ENCODE measurements around the gene HAPSTR1.

The HAPSTR1 gene

DNA sequence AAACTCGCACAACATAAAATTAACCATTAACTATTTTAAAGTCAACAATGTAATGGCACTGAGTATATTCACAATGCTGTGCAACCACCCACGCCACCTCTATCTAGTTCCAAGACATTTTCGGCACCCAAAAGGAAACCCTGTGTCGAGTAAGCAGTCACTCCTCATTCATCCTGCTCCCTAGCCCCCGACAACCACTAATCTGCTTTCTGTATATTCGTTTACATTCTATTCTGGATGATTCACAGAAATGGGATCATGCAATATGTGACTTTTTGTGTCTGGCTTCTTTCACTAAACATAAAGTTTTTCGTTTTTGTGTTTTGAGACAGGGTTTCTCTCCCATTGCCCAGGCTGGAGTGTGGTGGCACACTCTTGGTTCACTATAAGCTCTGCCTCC lies 42.2 kb upstream of the HAPSTR1 start:
- no peak overlapping the region for H3K4me3 ChIP-seq (ENCODE audit: control insufficient read depth, low read depth, low read length)
- DNase-seq (ENCODE audit: low read depth), result peak; percentile 87
- TF ChIP-seq, protein P1, sequence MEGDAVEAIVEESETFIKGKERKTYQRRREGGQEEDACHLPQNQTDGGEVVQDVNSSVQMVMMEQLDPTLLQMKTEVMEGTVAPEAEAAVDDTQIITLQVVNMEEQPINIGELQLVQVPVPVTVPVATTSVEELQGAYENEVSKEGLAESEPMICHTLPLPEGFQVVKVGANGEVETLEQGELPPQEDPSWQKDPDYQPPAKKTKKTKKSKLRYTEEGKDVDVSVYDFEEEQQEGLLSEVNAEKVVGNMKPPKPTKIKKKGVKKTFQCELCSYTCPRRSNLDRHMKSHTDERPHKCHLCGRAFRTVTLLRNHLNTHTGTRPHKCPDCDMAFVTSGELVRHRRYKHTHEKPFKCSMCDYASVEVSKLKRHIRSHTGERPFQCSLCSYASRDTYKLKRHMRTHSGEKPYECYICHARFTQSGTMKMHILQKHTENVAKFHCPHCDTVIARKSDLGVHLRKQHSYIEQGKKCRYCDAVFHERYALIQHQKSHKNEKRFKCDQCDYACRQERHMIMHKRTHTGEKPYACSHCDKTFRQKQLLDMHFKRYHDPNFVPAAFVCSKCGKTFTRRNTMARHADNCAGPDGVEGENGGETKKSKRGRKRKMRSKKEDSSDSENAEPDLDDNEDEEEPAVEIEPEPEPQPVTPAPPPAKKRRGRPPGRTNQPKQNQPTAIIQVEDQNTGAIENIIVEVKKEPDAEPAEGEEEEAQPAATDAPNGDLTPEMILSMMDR (conservative IDR thresholded peaks at IDR 0.05; ENCODE audit: control insufficient read depth, insufficient read depth, low read depth, low read length), result no peak

DNA sequence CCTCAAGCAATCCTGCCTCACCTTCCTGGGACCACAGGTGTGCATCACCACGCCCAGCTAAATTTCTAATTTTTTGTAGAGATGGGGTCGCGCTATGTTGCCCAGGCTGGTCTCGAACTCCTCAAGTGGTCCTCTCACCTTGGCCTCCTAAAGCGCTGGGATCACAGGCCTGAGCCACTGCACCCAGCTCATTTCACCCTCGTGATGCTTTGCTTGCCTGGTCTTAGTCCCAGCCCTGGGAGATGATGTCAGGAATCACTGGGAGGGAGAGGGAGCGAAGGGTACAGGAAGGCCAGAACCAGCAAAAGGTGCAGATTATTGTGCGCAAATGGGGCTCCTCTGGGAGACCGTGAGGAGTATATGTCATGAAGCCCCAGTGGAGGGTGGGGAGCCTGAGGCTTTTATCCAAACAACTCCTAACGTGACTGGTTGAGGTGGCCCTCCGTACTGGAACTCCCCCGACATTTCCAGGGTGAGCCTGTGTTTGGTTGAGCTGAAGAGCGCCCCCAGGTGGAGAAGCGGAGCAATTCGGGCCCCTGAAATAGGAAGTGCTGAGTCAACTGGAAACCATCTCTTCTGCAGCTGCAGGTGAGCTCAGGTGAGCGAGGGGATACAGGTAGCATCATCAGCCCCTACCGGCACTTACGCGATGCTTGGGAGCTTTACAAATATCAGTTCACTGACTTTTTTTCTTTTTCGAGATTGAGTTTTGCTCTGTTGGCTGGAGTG lies 41.2 kb upstream of the HAPSTR1 start:
- peak; percentile 22 for DNase-seq (ENCODE audit: low read depth)
- TF ChIP-seq, protein P1 (conservative IDR thresholded peaks at IDR 0.05; ENCODE audit: control insufficient read depth, insufficient read depth, low read depth, low read length), result peak; percentile 49
- no peak overlapping the region for H3K4me3 ChIP-seq (ENCODE audit: control insufficient read depth, low read depth, low read length)

DNA sequence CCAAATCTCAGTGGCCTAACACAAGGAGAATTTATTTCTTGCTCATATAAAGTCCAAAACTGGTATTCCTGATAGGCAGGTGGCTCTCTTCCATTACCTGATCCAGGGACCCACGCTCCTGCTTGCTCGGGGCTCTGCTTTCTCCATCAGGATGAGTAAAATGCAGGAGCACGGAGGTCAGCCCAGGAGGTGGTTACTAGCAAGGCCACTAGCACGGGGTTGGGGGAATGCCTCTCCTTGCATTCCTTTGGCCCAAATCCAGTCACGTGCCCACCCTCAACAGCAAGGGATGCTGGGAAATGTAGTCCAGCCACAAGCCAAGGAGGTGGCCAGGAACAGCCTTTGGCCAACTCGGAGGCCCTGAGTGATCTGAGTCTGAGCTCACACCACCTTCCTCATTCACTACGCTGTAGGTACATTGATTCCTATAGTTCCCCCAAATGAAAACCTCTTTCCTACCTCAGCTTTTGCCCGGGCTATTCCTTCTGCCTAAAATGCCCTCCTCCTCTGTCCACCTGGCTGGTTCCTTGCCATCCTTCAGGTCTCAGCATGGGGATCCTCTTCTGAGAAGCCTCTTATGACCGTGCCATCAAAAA lies 38.3 kb upstream of the HAPSTR1 start:
- TF ChIP-seq, protein P1 (conservative IDR thresholded peaks at IDR 0.05; ENCODE audit: control insufficient read depth, insufficient read depth, low read depth, low read length), result no peak
- no peak overlapping the region for H3K4me3 ChIP-seq (ENCODE audit: control insufficient read depth, low read depth, low read length)
- peak; percentile 55 for DNase-seq (ENCODE audit: low read depth)

DNA sequence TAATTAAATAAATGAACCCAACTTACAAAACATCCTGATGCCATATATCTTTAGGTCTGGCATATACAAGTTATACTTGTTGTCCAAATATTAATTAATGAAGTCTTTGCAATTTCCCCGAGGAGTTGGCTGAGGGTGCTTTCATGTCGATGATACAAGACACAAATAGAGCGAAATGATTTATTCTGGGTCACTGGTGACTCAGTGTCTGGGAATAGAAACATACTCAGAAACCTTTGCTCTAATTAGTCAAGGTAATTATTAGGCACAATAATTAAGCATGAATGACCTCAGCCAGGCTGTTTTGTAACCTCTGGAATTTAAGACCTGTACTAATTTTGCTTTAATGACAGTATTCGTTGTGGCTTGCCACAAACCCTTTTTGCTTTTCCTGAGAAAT lies 37.0 kb upstream of the HAPSTR1 start:
- no peak overlapping the region for H3K4me3 ChIP-seq (ENCODE audit: control insufficient read depth, low read depth, low read length)
- DNase-seq (ENCODE audit: low read depth), result peak; percentile 50
- TF ChIP-seq, protein P1 (conservative IDR thresholded peaks at IDR 0.05; ENCODE audit: control insufficient read depth, insufficient read depth, low read depth, low read length), result no peak

DNA sequence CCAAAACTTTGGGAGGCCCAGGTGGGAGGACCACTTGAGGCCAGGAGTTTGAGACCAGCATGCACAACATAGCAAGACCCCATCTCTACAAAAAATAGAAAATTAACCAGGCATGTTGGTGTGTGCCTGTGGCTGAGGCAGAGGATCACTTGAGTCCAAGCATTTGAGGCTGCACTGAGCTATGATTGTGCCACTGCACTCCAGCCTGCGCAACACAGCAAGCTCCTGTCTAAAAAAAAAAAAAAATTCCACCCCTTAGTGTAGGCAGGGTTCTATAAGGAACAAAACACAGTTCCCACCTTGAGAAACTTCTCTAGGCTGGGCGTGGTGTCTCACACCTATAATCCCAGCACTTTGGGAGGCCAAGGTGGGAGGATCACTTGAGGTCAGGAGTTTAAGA lies 36.3 kb upstream of the HAPSTR1 start:
- TF ChIP-seq, protein P1 (conservative IDR thresholded peaks at IDR 0.05; ENCODE audit: control insufficient read depth, insufficient read depth, low read depth, low read length), result no peak
- H3K4me3 ChIP-seq (ENCODE audit: control insufficient read depth, low read depth, low read length), result no peak overlapping the region
- DNase-seq (ENCODE audit: low read depth), result no peak

DNA sequence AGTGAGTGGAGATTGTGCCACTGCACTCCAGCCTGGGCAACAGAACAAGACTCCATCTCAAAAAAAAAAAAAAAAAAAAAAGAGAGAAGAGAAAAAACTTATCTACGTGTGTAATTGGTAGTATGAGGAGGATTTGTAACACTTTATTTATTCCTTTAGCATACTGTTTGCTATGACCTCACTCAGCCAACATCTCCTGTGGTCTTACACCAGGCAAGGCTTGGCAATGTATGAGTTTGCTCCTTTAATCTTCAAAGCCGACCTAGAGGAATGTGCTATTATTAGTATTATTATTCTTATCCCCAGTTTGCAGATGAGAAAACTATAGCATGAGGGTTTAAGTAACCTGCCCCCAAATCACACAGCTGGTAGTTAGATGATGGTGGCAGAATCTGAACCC lies 35.8 kb upstream of the HAPSTR1 start:
- TF ChIP-seq, protein P1 (conservative IDR thresholded peaks at IDR 0.05; ENCODE audit: control insufficient read depth, insufficient read depth, low read depth, low read length), result no peak
- DNase-seq (ENCODE audit: low read depth), result no peak

More for the DNA sequence above, 35.8 kb upstream of the HAPSTR1 start:
- no peak overlapping the region for H3K4me3 ChIP-seq (ENCODE audit: control insufficient read depth, low read depth, low read length)

All from fibroblast of mammary gland (primary cell).